GM18517 (cell line): ENCODE data around the gene GLUD1.
"Not testable (repeated sequence)": the region's sequence is repeated elsewhere in the genome, so short reads cannot be mapped to it uniquely, and the experiment has no call there.

ENCODE experiments used
- ATAC-seq: cut with Tn5 transposase; IDR thresholded peaks from one replicate; pipeline ENCODE4 v1.9.1; 2021; ENCODE audit warnings: mild to moderate bottlenecking, moderate library complexity; ENCODE audit not compliant: unreplicated experiment

Gene GLUD1

DNA sequence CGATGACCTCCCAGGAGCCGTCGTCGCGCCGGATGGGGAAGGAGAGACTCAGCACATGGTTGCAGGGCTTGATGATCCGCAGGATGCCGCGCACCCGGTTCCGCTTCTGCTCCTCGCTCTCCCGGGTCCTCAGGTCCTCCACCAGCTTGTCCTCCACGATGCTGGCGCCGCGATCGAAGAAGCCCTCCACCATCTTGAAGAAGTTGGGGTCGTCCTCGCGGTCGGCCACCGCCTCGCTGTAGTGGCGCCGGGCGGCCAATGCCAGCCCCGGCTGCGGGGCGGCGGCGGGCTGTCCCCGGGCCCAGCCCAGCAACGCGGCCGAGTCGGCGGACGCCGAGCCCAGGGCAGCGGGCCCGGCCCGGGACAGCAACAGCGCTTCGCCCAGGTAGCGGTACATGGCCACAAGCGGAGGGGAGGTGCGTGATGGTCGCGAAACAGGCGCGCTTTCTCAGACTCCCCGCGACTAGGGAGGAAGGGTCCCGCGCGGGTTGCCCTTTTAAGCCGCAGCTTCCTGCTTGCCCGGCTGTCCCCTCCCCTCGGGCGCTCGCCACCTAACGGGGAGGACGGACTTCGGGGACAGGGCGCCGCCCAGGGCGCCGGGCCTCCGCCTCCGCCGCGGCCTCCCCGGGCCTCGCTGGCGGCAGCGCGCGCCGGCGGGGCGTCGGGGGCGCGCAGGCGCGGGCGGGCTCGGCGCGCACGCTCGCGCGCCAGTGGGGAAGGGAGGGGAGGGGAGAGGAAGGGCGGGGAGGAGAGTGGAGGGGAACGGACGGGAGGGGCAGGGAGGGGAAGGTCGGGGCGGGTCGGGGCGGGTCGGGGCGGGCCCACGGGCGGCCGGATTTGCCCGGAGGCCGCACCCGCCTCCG, at the start of gene GLUD1, which contains the start of gene SHLD2:
TSS of gene GLUD1 (minus strand) at position 471 of the 863 bp plus-strand sequence. CDS start at position 397, 74 bp downstream.
TSS of gene SHLD2 (plus strand) at position 834 of the 863 bp plus-strand sequence. CDS start 56,149 bp downstream, outside the sequence.
- ATAC-seq, result peak; percentile 42

DNA sequence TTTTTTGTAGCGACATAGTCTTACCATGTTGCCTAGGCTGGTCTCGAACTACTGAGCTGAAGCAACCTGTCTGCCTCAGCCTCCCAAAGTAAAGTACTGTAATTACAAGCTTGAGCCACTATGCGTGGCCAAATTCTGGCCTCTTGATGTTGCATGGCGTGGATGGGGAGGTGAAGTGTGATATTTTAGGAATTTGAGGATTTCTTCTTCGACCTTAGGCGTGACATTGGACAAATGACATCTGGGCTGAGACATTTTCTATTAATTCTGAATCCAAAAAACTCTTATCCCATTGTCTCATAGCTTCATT, 48.4 kb upstream of the GLUD1 start:
- not testable (repeated sequence) for ATAC-seq

DNA sequence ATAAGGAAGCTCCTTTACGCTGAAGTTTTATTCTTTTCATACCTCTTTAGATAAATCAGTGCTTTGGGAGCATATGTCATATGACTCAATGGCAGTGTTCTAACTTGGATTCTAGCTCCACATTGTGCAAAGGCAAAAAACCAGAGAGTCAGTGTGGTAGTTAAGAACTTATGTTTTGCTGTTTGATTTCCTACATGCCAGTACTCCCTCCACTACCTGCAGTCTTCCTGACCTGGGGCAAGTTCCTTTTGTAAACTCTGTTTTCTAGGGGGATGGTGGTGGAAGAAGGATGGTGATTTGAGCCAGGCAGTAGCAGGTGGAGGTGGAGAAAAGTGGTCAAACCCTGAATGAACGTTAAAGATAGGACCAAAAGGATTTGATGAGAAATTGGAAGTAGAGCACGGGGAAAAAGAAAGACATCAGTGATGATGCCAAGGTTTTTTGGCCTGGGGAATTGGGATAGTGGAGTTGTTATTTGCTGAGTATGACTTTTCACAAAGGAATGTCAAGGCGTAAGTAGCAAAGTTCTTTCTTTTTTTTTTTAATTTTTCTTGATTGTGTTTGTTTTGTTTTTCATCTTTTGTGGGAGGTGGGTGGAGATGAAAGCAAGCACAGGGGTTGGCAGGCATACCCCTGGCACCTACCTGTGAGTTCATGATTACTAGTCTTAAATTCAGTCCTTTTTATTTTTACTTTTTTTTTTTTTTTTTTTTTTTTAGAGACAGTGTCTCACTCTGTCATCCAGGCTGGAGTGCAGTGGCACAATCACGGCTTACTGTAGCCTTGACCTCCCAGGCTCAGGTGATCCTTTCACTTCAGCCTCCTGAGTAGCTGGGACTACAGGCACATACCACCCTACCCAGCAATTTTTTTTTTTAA, 47.8 kb upstream of the GLUD1 start:
- not testable (repeated sequence) for ATAC-seq

DNA sequence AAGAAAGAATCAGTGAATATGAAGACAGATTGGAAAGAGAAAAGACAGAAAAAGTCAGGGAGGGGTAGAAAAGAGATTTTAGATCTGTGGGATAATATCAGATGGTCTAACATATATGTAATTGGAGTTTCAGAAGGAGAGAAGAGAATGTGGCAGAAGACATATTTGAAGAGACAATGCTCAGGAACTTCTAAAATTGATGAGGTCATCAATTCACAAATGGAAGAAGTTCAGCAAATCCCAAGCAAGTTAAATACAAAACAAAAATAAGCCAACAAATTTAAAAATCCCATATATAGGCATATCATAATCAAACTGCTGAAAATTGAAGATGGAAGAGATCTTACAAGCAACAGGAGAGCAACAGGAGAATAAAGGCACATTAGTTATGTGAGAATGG, 42.8 kb upstream of the GLUD1 start:
- not testable (repeated sequence) for ATAC-seq

DNA sequence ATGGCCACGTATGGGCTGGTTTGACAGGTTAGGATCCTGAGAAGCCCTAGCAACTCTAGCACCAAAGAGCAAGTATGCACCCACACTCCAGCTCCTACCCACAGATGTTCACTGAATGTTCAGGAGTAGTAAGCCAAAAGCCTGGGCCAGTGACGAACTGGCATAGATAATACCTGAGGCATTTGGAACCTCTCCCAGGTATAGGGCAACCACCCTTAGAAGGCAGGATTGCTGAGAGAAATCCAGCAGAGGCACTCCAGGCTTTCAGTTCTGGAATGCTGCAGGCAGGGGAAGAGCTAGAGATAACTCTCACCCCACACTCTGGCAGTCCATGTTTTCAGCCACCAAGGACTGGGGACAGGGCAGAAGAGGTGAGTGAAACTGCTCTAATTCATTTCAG, 39.8 kb upstream of the GLUD1 start:
- ATAC-seq, result not testable (repeated sequence)

DNA sequence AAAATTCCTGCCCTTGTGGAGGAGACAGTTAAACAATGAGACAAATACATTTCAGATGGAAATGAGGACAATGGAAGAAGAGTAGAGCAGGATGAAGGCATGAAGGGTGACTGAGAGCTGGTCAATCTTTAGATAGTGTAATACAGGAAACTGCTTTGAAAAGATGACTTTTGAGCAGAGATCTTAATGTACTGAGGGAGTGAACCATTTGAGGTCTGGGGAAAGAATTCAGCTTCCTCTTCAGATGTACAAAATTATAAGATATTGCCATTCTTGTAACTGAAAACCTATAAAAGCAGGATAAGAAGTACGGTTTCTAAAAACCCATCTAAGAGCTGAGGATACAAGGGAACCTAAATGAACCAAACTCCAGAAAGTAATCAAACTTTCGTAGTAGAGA, 39.3 kb upstream of the GLUD1 start:
- ATAC-seq, result not testable (repeated sequence)

DNA sequence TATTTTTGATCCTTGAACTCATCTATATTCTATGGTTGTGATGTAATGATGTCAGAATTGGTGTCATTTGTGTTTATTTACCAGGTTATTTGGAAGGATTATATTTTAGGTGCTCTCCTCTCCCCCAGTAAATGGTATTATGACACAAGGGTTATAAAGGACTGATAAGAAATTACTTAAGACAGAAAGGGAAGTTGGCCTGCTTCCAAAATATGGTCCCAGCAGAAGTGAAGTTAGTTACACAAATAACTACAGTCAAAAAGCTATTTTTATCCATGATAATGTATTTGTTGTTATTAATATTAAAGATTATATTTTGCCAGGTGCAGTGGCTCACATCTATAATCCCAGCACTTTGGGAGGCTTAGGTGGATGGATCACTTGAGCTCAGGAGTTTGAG, 37.5 kb upstream of the GLUD1 start:
- ATAC-seq, result not testable (repeated sequence)

DNA sequence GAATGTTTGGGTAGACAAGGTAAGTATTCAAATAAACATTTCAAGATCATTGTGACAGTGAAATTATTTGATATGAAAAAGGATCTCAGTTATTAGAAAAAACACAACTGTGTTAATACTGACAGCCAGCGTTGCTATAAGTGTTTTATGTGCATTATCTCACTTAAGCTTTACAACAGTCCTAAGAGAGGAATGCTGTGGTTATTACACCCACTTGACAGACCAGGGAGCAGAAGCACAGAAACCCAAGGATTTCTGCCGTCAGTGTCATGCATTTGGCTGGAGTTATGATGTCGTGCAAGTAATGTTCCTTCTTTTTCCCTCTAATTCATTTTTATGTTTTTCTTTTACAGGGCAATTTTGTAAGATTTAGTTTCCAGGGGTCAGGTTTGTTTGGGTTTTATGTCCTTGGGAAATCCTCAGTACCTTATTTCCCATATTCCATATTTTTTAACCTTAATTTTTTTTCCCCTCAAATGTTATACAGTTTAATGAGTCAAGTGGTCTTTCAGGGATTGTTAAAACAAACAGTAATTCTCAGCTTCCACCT, 33.0 kb upstream of the GLUD1 start:
- ATAC-seq, result not testable (repeated sequence)

DNA sequence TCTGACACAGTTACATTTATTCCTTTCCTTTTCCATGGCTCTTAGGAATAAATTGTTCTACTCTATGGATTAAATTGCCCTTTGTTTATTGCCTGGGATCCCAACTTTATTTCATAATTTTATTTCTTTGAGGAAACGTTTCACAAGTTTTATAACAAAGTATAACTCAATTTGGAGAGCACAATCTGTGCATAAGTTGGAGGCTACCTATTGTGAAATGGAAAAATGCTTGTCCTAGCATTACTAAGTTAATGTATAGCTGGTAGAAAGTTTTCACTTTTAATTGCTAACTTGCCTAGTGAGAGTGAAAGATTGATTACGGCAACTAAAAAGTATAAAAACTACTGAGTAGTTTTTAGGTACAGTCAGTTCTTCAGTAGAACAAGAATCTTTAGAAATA, 32.4 kb upstream of the GLUD1 start:
- not testable (repeated sequence) for ATAC-seq

DNA sequence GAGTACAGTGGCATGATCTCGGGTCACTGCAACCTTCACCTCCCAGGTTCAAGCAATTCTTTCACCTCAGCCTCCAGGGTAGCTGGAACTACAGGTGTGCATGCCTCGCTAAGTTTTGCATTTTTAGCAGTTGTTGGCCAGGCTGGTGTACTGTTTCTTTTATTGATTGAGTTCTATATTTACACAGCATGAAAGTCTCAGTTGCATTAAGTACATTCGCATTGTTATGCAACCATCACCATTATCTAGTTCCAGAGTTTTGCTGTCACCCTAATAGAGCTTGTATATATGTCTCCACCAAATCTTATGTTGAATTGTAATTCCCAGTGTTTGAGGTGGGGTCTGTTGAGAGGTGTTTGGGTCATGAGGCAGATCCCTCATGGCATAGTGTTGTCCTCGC, 28.7 kb upstream of the GLUD1 start:
- ATAC-seq, result not testable (repeated sequence)

DNA sequence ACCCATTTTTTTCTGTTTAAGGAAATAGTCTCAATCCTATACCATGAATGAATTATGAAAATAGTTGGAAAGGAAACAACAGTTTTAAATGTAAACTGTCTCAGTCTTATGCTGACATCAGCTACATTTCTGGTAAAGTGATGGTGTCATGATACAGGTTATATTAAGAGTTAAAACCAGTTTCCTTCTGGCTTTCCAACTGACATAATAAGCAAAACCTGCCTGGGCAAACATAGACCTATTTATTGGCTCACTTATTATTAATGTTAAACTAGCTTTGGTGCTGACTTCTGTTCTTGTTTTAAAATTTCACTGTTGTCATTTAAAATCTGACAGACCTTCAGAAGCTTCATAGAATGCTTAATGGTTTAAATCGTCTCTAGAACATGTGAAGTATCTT, 24.4 kb upstream of the GLUD1 start:
- ATAC-seq, result not testable (repeated sequence)

DNA sequence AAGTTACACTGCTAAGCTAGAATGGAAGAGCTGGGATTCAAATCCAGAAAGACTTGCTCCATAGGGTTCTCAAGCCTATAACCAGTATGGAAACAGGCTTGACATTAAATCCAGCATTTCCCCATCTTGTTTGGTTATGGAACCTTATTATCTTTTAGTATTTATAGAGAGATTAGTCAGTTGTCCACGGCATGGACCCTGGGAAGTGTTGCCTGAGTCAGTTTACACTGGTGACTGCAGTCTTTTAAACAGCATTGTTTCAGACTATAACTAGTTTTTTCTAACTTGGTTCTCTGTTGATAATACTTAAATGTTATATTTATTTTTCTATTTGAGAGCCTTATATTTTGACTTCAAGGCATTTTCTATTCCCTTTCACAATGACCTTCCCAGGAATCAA, 23.5 kb upstream of the GLUD1 start:
- not testable (repeated sequence) for ATAC-seq

DNA sequence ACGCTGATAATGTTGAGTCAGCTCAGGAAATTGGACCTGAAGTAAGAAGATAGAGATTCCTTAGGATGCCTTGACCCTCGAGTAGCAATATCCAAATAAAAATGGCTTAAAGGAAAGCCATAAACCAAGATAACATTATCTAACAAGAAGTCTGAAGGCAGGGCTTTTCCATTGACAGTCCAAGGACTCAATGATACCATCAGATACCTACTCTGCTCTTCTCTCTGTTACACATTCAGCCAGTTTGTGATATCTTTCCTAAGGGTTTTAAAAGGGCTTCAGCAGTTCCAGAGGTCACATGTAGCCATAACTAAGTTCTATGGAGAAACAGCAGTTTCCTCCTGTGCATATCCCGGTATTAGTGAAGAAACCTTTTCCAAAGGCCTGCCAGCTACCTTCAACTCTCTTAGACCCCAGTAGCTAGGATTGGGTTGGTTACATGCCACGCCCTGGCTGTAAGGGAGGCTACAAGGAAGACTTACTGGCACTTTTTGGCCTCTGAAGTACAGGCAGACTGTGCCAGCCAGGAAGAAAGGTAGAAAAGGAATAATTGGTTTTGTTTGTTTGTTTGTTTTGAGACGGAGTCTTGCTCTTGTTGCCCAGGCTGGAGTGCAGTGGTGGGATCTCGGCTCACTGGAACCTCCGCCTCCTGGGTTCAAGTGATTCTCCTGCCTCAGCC, 10.9 kb upstream of the GLUD1 start:
- ATAC-seq, result no peak

DNA sequence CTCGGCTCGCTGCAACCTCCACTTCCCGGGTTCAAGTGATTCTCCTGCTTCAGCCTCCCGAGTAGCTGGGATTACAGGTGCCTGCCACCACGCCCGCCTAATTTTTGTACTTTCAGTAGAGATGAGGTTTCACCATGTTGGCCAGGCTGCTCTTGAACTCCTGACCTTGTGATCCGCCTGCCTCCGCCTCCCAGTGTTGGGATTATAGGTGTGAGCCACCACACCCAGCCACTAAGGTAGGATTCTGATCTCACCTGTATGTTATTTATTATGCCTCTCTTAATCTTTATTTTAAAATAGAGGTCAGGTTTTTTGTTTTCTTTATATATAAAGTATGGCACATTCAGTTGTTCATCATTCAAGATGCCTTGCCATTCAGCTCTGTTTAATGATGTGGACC, 10.1 kb upstream of the GLUD1 start:
- ATAC-seq, result not testable (repeated sequence)

DNA sequence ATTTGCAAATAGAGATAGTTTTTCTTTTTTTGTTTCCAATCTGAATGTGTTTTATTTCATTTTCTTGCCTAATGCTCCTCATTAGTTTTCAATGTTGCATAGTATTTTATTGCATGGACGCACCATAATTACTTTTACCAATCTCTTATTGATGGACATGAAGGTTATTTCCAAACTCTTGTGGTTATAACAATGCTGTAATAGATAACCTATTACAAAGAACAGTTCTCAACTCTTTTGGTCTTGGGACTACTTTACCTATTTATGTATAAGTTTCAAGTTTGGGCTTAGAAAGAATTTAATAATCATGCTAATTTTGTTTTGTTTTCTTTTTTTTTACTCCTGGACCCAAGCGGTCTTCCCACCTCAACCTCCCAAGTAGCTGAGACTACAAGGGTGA, 7.4 kb upstream of the GLUD1 start:
- no peak for ATAC-seq

DNA sequence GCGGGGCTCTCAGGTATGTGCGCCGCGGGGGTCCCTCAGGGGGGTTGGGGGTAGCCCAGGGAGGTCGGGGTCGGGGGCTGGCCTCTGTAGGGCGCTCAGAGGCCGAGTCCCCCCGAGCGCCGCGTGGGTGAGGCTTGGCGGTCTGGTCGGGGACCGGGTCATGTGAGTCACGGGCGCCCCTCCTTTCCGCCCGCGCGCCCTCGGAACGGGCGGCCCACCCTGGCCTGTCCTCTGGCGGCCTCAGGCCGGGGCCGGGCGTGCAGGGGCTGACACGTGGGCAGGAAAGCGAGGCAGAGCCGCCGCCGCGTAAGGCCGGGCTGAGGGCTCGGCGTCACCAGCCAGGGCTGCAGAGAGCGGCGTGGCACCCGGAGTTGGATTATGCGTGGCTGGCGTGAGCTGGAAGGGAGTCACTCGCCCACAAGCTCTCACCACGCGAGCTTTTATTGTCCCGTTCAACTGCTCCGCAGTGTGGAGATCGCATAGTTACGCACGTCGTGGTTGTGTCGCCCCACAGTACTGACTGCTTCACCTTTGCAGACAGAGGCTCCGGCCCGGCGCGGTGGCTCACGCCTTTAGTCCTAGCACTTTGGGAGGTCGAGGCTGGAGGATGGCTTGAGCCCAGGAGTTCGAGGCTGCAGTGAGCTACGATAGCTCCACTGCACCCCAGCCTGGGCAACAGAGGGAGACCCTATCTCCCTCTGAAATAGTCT, 748 bp upstream of the GLUD1 start:
- peak; percentile 47 for ATAC-seq

DNA sequence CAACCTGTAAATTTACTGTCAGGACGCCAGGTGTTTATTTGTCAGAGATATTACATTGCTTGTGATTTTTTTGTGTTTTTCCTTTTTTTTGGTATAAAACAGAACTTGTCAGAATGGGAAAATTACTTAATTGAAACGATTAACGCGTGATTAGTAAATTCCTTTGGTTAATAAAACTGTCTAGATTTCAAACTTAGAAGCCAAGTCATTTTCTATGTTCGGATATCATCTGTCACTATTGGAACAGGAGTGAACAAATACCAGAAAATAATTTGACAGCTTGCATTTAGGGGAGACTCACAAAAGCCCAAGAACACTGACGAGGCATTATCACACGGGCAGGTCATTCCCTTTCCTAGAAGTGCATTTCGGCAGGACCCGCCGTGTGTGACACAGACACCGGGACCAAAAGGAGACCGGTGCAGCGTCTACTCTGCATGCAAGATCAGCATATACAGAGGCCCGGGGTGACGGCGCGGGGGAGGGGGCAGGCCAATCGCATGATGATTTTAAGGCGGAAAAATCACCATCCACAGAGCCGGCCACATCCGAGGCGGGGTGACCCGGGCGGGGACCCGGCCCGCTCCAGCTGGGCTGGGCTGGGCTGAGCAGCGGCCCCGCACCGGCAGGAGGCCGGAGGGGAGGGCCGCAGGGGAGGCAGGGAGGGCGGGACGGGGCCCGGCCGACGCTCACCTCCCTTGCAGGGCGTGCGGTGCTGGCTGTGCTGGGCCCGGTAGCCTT, 841 bp downstream of the GLUD1 start:
- ATAC-seq, result peak; percentile 22

DNA sequence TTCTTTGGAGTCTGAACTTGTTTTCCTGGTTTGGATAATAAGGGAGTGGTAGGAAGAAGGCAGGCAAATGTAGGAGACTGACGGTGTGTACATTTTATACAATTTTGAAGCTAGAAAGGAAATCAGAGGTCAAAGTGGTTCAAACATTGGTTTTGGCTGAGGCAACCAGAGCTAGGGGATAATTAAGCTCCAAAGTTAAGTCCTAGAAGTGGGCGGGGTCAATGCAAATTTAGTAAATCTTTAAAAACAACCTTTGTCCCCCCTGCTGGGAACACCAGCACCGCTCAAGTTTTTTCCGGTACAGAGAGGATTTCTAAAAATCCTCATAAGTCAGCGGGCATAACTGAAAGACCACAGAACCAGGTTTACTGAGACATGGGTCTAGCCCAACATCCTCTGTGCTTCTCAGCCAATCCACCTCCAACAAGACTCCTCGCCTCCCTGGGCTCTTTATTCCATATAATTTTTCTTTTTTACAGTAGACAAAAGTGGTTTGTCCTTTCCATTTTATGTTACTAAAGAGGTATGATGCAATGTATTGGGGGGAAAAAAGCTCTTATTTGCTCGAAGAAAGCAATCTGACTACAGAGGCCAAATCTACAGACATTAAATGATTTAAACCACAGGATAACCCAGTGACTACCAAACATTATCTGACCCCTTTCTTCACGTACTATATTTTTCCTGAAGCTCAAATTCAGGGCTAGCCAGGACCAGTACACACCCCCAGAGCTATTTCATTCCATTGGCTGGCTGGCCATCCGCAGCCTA, 1.6 kb downstream of the GLUD1 start:
- no peak for ATAC-seq

DNA sequence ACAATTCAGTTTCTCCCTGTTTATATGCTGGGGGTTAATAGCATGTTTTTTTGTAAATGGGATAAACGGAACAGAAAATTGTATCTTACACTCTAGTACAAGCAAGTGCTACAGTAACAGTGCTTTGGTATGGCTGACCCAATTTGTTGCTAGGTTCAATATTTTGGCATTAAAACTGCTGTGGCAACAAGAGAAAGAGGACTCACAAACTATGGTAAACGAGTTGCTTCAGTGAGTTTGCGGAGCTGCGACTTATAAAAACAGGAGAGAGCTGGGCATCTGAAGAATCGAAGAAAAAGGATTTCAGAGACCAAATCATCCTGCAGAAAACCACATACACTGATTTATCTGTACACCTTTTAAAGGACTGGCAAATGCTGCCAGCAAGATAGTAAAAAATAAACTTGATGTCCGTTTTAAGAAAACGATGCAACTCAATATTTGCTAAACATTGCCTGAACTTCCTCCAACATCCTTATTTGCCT, 2.2 kb downstream of the GLUD1 start:
- ATAC-seq, result no peak
